AG04450 (cell line): ENCODE data around the gene ZNF286A. TPM values are rescaled to one million over a fixed set of nuclear protein-coding genes. Genes with fewer than 3 reads are reported as not detected.
"Not testable (repeated sequence)": the region's sequence is repeated elsewhere in the genome, so short reads cannot be mapped to it uniquely, and the experiment has no call there.

Experiments
- CTCF ChIA-PET: fragments of 300-600, 350-600 bp; formaldehyde crosslinking; extraction: SDS; loops from one replicate; lab custom pipeline; 2022; ENCODE audit warnings: antibody characterized with exemption, inconsistent platforms; lab: Charles Lee
- POLR2A ChIA-PET: fragments of 350-600 bp; formaldehyde crosslinking; extraction: SDS; loops from one replicate; lab custom pipeline; 2021; ENCODE audit warnings: antibody characterized with exemption, inconsistent platforms; lab: Yijun Ruan, JAX
- DNase-seq: peaks from one replicate; pipeline ENCODE4 v3.0.0-alpha.2; 2011; ENCODE audit warnings: low read depth, low spot score
- H3K27ac ChIP-seq: one replicate; pipeline ENCODE4 v1.5.1; 2012; ENCODE audit warnings: low read depth, low read length, control low read depth
- H3K27me3 ChIP-seq: one replicate; pipeline ENCODE4 v1.6.0; 2012; ENCODE audit warnings: low read length; ENCODE audit not compliant: control insufficient read depth, insufficient read depth
- H3K4me3 ChIP-seq: 2 replicates; pipeline ENCODE4 v1.5.1; 2011; ENCODE audit warnings: mild to moderate bottlenecking, low read depth, low read length, control low read depth
- H3K9me3 ChIP-seq: 2 replicates; pipeline ENCODE4 v1.5.1; 2012; ENCODE audit warnings: low read length; ENCODE audit not compliant: control insufficient read depth, insufficient read depth
- polyA plus RNA-seq: library from polyadenylated mRNA; depleted of rRNA; stranded (reverse); fragments of >200 nt; gene quantifications from 2 replicates; pipeline ENCODE4 v1.2.3, GENCODE V29; 2011

The ZNF286A gene
- polyA plus RNA-seq, 1 experiment: 30.9 TPM

DNA sequence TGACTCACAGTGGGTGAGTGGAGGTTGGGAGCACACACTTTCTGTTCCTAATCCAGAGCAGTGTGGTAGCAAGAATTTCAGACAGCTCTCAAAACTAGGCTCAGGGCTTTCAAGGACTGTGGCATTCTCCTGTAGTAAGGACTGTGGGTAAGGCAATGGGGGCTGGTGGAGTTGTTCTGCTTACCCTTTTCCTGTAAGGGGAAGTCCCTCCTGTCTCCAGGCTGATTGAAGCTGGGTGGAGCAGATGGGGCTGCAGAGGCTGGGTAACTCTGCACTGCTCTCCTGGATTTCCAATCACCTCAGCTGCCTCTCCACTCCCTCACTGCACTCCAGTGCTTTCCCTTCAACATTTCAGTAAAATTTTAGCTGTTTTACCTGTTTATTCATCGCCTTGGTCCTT, 12.1 kb upstream of the ZNF286A start:
- H3K9me3 ChIP-seq, H3K27ac ChIP-seq, DNase-seq, H3K4me3 ChIP-seq, POLR2A ChIA-PET, H3K27me3 ChIP-seq, CTCF ChIA-PET: not testable (repeated sequence)

DNA sequence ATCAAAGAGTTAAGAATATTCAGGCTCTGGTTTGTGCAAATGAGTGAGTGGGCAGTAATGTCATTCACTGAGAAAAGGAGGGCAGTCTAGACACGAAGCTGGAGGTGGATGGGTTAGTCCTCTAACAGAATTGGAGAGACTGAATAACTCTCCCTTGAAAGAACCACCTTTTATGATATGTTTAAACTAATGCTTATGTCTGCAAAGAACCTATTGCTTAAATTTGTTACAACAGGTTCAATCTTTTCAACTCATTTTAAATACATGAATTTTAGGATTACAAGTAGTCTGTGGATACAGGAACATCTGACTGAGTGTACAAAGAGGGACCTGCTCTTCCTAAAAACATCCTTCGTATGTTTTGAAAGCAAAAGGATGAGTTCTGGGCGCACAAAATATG, 585 bp upstream of the ZNF286A start:
- H3K9me3 ChIP-seq, DNase-seq, CTCF ChIA-PET, H3K27me3 ChIP-seq, H3K27ac ChIP-seq: not testable (repeated sequence)
- POLR2A ChIA-PET: interaction anchor here (0.6 kb wide), 1 partner anchor 47 kb away, joined by 5 read pairs; no protein-coding TSS in a partner anchor
- peak overlapping the region; percentile 58 for H3K4me3 ChIP-seq

DNA sequence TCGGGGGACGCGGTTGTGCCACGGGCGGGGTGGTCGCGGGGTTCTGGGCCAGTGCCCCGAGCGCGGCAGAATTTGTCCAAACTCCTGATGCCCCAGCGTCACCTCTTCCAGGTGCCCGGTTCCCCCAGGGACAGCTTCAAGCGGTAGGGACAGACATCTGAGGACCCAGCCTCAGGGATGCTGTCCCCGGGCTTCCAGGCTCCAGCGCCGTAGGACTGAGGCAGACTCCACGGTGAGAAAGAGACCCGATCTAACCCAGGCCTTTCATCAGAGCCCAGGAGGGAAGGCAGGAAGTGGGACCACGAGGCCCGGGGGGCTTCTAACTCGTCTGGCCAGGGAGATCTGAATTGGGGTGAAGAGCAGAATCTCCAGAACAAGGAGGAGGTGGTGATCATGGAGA, 385 bp downstream of the ZNF286A start:
- H3K27ac ChIP-seq, CTCF ChIA-PET, DNase-seq, POLR2A ChIA-PET, H3K27me3 ChIP-seq: not testable (repeated sequence)
- Histone ChIP-seq H3K9me3 (peaks cover 13% of the 10 kb centered on the region), H3K4me3 (peak overlapping the region; percentile 59)

DNA sequence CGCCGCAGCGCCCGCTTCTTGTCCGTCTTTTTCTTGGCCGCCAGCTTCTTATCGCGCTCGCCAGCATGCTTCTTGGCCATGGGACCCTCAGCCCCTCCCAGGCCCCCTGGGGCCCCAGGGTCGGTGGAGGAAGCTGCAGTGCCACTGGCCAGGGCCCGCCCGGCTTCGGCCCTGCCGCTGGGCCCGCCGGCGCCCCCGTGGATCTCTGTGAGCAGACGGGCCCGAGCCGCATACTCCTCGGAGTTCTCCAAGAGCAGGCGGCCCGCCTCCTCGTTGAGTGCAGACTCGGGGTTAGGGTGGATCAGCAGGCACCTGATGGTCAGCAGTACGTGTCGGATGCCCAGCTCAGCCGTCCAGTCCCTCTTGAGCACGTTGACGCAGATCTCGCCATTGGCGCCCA, 4.7 kb downstream of the ZNF286A start:
- CTCF ChIA-PET, H3K27ac ChIP-seq, H3K4me3 ChIP-seq, POLR2A ChIA-PET, DNase-seq, H3K27me3 ChIP-seq: not testable (repeated sequence)
- H3K9me3 ChIP-seq: peaks cover 36% of the 10 kb centered on the region

DNA sequence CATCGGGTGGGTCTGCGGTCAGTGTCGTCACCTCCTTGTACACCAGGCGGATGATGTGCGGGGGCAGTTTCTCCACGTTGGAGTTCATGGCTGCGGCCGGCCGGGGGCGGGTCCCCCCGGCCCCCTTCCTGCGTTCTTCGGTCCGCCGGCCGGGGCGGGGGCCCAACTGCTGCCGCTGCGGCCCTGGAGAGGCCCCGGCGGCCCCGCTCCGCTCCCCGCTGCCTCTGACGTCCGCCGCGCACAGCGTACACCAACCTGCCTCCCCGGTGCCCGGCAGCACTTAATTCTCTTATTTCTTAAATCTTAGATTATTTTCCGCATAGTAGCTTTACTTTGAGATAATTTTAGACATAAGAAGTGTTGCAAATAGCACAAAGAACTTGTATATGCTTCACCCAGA, 5.3 kb downstream of the ZNF286A start:
- POLR2A ChIA-PET, H3K27ac ChIP-seq, CTCF ChIA-PET, DNase-seq, H3K27me3 ChIP-seq, H3K4me3 ChIP-seq: not testable (repeated sequence)
- peaks cover 36% of the 10 kb centered on the region for H3K9me3 ChIP-seq

DNA sequence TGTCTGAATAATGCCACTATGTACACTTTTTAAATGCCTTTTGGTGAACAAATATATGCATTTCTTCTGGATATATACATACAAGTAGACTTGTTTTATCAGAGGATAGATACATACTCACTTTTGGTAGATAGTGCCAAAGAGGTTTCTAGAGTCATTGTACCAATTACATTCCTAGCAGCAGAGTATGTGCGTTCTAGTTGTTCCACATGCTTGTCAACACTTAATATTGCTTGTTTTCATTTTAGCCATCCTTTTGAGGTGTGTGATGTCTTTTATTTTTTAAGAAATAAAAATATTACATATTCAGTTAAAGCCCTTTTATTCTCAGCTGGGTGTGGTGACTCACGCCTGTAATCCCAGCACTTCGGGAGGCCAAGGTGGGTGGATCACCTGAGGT, 9.3 kb downstream of the ZNF286A start:
- not testable (repeated sequence) for H3K27me3 ChIP-seq

DNA sequence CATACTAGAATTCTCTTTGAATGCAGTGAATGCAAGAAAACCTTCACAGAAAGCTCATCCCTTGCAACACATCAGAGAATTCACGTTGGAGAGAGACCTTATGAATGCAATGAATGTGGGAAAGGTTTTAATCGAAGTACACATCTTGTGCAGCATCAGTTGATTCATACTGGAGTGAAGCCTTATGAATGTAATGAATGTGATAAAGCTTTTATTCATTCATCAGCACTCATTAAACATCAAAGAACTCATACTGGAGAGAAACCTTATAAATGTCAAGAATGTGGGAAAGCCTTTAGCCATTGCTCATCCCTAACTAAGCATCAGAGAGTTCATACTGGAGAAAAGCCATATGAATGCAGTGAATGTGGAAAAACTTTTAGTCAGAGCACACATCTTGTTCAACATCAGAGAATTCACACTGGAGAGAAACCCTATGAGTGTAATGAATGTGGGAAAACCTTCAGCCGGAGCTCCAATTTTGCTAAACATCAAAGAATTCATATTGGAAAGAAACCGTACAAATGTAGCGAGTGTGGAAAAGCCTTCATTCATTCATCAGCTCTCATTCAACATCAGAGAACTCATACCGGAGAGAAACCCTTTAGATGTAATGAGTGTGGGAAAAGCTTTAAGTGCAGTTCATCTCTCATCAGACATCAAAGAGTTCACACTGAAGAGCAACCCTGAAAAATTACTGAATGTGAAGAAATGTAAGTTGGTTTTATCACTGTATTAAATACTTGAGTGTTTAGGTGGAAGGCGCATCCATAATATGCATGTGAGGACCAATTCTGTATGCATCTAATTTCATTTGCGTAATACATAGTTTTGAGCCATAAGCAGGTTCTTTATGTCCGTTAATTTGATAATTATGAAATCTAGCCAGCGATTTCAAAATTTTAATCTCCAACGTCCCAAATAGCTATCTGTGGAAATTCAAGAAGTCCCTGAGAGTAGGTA, 17.3 kb downstream of the ZNF286A start:
- H3K4me3 ChIP-seq, DNase-seq, H3K27me3 ChIP-seq, H3K9me3 ChIP-seq, POLR2A ChIA-PET, CTCF ChIA-PET, H3K27ac ChIP-seq: not testable (repeated sequence)

More for the DNA sequence above, 9.3 kb downstream of the ZNF286A start:
- H3K4me3 ChIP-seq, CTCF ChIA-PET, H3K27ac ChIP-seq, POLR2A ChIA-PET, DNase-seq: not testable (repeated sequence)
- peaks cover 41% of the 10 kb centered on the region for H3K9me3 ChIP-seq

DNA sequence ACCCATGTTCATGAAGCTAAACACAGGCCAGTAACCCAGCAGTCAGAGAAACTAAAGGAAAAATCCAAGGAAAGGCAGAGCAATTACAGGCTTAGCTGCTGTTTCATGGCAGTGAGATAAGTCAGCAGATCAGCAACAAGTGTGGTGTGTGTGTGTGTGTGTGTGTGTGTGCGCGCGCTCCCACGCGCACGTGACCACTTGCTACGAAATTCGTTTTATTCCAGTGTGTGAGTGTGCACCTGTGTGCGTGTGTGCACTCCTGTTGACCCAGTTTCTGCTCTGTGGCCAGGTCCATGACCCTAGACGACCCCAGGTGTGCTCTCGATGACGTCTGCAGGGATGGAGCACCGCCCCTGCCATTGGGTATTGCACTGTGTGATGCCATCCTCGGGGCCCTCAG, 31.0 kb downstream of the ZNF286A start:
- CTCF ChIA-PET, H3K27ac ChIP-seq, POLR2A ChIA-PET, DNase-seq, H3K4me3 ChIP-seq, H3K27me3 ChIP-seq: not testable (repeated sequence)
- H3K9me3 ChIP-seq: peaks cover 11% of the 10 kb centered on the region; the same call in 1 of the 2 replicates

DNA sequence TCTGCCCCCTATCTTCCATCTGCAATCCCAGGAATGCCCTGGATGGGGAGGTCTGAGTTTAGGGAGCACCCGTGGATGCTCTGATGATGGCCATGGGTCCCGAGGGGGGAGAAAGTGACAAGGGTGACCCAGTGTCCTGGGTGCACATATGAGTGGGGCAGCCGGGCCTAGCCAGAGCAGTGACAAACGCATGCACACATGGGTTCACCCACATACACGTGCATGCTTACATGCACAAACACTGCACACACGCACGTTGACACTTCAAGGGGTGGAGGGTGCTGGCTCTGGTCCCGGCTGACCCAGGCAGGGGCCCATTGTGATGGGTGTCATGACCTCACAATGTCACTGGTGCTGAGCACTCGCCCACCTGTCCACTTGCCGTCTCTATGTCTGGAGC, 32.3 kb downstream of the ZNF286A start, which contains the start of gene TBC1D26:
TBC1D26 (plus strand) TSS at position 384 of the 400 bp plus-strand sequence. CDS start 3,066 bp downstream, outside the sequence.
- POLR2A ChIA-PET, CTCF ChIA-PET, H3K4me3 ChIP-seq, DNase-seq, H3K27me3 ChIP-seq, H3K27ac ChIP-seq: not testable (repeated sequence)
- H3K9me3 ChIP-seq: peaks cover 11% of the 10 kb centered on the region; the same call in 1 of the 2 replicates

DNA sequence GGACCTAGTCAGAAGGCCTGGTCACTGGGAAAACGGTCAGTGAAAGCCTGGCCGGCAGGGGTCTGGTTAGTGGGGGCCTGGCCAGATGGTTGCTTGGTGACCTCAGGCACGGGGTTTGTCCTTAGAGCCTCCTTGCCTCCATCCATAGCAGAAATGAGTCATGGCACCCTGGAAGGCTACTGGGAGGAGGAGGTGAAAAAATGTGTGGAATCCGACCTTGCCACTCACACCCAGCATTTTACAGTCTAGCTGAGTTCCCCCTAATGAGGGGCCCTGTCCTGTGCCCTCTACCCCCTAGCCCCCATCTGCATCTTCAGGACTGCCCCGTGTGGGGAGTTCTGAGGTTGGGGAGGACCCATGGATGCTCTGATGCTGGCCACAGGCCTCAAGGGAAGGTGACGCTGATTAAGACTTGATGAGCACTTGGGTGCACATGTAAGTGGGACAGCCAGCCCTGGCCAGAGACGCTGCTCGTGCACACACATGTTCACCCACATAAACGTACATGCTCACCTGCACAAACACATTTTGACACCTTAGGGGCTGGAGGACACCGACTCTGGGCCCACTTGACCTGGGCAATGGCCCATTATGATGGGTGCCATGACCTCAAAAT, 33.7 kb downstream of the ZNF286A start:
- CTCF ChIA-PET: not testable (repeated sequence)

DNA sequence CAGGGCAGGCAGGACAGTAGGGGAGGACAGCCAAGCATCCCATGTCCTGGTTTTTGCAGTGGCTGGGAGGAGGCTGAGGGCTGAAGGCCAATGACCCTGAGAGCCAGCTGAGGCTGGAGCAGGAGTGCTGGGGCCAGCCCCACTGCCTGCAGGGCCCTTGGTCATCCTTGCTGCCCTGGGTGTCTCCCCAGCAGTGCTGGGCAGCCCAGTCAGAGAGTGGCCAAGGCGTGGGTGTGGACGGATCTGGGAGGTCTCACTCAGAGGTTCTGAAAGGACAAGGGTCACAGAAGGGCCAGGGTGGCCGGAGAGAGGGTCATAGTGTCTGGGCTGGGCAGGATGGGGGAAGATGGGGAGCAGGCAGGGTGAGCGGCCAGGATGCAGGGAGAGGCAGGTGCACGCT, 37.0 kb downstream of the ZNF286A start:
- H3K9me3 ChIP-seq, POLR2A ChIA-PET, H3K4me3 ChIP-seq, DNase-seq, H3K27ac ChIP-seq, H3K27me3 ChIP-seq, CTCF ChIA-PET: not testable (repeated sequence)

More for the DNA sequence above, 33.7 kb downstream of the ZNF286A start:
- H3K9me3 ChIP-seq, H3K27me3 ChIP-seq, DNase-seq, POLR2A ChIA-PET, H3K4me3 ChIP-seq, H3K27ac ChIP-seq: not testable (repeated sequence)
